Ovary (tissue), 9 donors: Measurements from ENCODE around the gene LDLRAD2. TPM values are rescaled to one million over a fixed set of nuclear protein-coding genes. Genes with fewer than 3 reads are reported as not detected.
"Not testable (repeated sequence)": the region's sequence is repeated elsewhere in the genome, so short reads cannot be mapped to it uniquely, and the experiment has no call there.

Source experiments
- DNase-seq, 5 donors: peaks; one replicate each; pipeline ENCODE4 v3.0.0-alpha.2; 2019 to 2020
- H3K27ac ChIP-seq, 2 donors: fragments of 200-600 bp; one replicate each; pipeline versions ENCODE4 v1.5.1 to v1.8.0; 2019 to 2022
- H3K27me3 ChIP-seq: fragments of 200-600 bp; one replicate; pipeline ENCODE4 v1.8.0; 2022
- H3K36me3 ChIP-seq: fragments of 200-600 bp; sonication (generic); one replicate; pipeline ENCODE4 v1.5.1; 2019
- H3K4me1 ChIP-seq: one replicate; pipeline ENCODE4 v1.8.1; 2013; ENCODE audit warnings: mild to moderate bottlenecking, moderate library complexity; ENCODE audit not compliant: insufficient read depth
- H3K4me3 ChIP-seq: fragments of 200-600 bp; sonication (generic); one replicate; pipeline ENCODE4 v1.5.1; 2017
- H3K9me3 ChIP-seq, 2 donors: fragments of 200-600 bp in 1 of 2; sonication (generic) in 1 of 2; one replicate each; pipeline versions ENCODE4 v1.5.1 to v1.8.1; 2013 to 2019; ENCODE audit warnings: mild to moderate bottlenecking in 1 of 2, moderate library complexity in 1 of 2
- EP300 ChIP-seq: sonication (generic); formaldehyde crosslinking; IDR thresholded peaks from one replicate; pipeline ENCODE4 v1.6.1; 2017; ENCODE audit warnings: antibody characterized with exemption
- POLR2A ChIP-seq: fragments of 450-650 bp; IDR thresholded peaks from one replicate; pipeline ENCODE4 v1.6.1; 2017; ENCODE audit warnings: antibody characterized with exemption, mild to moderate bottlenecking, moderate library complexity
- WGBS, 3 donors: extraction: QIAGEN DNeasy Blood & Tissue Kit in 1 of 3; methylation state at CpG; one replicate each; pipeline versions ENCODE4 v1.1.5 to v1.1.7; 2013 to 2017; 5-methylcytosine and 5-hydroxymethylcytosine counted together
- intact Hi-C, 4 donors: fragments of 100-400 bp; cut with DNase I; formaldehyde crosslinking; loops; one replicate each; pipeline versions ENCODE4 v1.11.0 to v1.15.1; 2022 to 2023
- polyA plus RNA-seq, 2 donors: library from polyadenylated mRNA; stranded (reverse); fragments of 200-250 nt in 1 of 2; fragments of 350-450 nt in 1 of 2; fragmentation: Illumina TruSeq in 1 of 2; extraction: RNeasy Lipid Tissue Mini Kit (QIAGEN cat#74804) in 1 of 2; gene quantifications; one replicate each; pipeline ENCODE4 v1.2.3, GENCODE V29; 2013 to 2014
- total RNA-seq, 7 donors: library from RNA; depleted of rRNA in 2 of 7; stranded (reverse); fragments of >200 nt in 2 of 7; fragmentation: NEBNext Ultra II Directional in 3 of 7; extraction: Animal tissue kit (Norgen Biotek cat#: 25700) in 3 of 7; gene quantifications; one replicate each; pipeline versions ENCODE4 v1.1.0 to v1.2.4, GENCODE V29; 2016 to 2023
- TF ChIP-seq, protein P1 (sequence below), 3 donors: fragments of 450-650 bp in 2 of 3; fragments of 200-600 bp in 1 of 3; IDR thresholded peaks; one replicate each; pipeline versions ENCODE4 v1.5.1 to v1.8.0; 2016 to 2022; ENCODE audit warnings: antibody characterized with exemption in 3 of 3, mild to moderate bottlenecking in 1 of 3
- donor health status: DM: no; HTN: no; CAD: no; lungs with moderate emphysema.
- donor health status: DM: no; HTN: no; CAD: no.
- donor health status: Bipolar disorder and iron deficiency.
- donor health status: DM: yes; HTN: yes; CAD: no.
- donor health status: DM: no; HTN: no; CAD: no.
- donor health status: DM: yes; HTN: yes; CAD: no.

Gene LDLRAD2
- total and polyA plus RNA-seq, 9 donors: 0.07 to 0.88 (median 0.23) TPM; not detected in 2

DNA sequence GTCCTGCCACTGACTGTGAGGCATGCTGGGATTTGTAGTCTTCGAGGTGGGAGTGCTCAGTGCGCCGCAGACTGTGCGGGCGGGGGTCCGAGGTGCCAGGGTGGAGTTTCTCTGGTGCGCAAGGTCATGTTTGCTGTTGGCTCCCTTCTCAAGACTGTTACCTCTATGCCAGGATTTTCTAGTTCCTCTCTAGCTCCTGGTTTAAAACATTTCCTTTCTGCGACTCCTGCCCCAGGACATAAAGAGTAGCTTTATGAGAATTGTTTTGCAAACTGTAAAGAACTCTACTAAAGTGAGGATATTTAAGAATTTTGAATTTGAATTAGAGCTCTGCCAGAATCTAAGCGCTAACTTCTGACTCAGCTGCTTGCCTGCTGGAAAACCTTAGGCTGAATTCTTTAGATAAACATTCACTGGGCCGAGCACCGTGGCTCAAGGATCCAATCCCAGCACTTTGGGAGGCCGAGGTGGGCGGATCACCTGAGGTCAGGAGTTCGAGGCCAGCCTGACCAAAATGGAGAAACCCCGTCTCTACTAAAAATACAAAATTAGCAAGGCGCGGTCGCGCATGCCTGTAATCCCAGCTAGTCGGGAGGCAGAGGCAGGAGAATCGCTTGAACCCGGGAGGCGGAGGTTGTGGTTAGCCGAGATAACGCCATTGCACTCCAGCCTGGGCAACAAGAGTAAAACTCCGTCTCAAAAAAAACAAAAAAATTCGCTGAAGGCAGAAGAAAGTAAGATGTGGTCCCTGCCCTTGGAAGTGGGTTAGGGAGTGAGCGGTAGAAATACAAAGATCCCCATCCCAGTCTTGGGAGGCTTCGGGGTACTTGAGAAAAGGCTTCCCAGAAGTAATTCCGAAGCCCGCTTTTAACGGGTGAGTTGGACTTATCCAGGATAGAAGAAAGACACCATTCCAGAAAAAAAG, 28.1 kb upstream of the LDLRAD2 start:
- Histone ChIP-seq H3K36me3 (no peaks in the 10 kb centered on the region), H3K27ac (peak overlapping the region; percentile 98 to 100), H3K4me1 (peaks cover 2% of the 10 kb centered on the region), H3K9me3 (no peaks in the 10 kb centered on the region), H3K27me3 (no peaks in the 10 kb centered on the region), H3K4me3 (peak overlapping the region; percentile 93)
- DNase-seq: peak; percentile 38 to 64 (median 51)
- no peak for TF ChIP-seq POLR2A
- no peak for TF ChIP-seq EP300
- TF ChIP-seq, protein P1, sequence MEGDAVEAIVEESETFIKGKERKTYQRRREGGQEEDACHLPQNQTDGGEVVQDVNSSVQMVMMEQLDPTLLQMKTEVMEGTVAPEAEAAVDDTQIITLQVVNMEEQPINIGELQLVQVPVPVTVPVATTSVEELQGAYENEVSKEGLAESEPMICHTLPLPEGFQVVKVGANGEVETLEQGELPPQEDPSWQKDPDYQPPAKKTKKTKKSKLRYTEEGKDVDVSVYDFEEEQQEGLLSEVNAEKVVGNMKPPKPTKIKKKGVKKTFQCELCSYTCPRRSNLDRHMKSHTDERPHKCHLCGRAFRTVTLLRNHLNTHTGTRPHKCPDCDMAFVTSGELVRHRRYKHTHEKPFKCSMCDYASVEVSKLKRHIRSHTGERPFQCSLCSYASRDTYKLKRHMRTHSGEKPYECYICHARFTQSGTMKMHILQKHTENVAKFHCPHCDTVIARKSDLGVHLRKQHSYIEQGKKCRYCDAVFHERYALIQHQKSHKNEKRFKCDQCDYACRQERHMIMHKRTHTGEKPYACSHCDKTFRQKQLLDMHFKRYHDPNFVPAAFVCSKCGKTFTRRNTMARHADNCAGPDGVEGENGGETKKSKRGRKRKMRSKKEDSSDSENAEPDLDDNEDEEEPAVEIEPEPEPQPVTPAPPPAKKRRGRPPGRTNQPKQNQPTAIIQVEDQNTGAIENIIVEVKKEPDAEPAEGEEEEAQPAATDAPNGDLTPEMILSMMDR (IDR thresholded peaks at IDR 0.05): no peak
- 25 to 33% (median 26%) methylated on average over 32 of the region's 32 CpGs for WGBS, 3 donors
- intact Hi-C loops: no loop called here

- DNase-seq, intact Hi-C loops, H3K4me3 ChIP-seq, H3K36me3 ChIP-seq, H3K9me3 ChIP-seq, H3K4me1 ChIP-seq, H3K27ac ChIP-seq, H3K27me3 ChIP-seq: not testable (repeated sequence)
- WGBS, 3 donors: 86 to 87% (median 86%) methylated on average over 9 of the region's 9 CpGs
Observed at GRCh38 chr1:21785764-21786163, 26.3 kb upstream of the LDLRAD2 start.

DNA sequence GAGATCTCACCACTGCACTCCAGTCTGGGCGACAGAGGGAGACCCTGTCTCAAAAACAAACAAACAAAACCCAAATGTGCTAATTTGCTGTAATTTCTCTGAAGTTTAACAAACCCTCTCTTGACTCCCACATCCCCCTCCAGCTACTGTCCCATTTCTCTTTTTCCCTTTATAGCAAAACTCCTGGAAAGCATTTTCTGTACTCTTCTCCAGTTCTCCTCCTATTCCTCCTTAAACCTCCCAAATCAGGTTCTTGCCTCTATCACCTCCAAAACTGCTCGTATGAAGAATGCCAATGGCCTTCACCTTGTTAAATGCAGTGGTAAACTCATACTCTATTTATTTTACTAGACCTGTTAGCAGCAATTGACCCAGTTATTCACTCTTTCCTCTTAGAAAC, 25.4 kb upstream of the LDLRAD2 start:
- WGBS, 3 donors: 57 to 69% (median 63%) methylated on average over 2 of the region's 2 CpGs
- TF ChIP-seq EP300: no peak
- H3K27me3 ChIP-seq: no peaks in the 10 kb centered on the region
- no peak overlapping the region for H3K4me3 ChIP-seq
- H3K36me3 ChIP-seq: no peaks in the 10 kb centered on the region
- no peaks in the 10 kb centered on the region for H3K4me1 ChIP-seq
- intact Hi-C loops: no loop called here
- H3K27ac ChIP-seq: no peak overlapping the region
- H3K9me3 ChIP-seq: no peaks in the 10 kb centered on the region
- no peak for DNase-seq

DNA sequence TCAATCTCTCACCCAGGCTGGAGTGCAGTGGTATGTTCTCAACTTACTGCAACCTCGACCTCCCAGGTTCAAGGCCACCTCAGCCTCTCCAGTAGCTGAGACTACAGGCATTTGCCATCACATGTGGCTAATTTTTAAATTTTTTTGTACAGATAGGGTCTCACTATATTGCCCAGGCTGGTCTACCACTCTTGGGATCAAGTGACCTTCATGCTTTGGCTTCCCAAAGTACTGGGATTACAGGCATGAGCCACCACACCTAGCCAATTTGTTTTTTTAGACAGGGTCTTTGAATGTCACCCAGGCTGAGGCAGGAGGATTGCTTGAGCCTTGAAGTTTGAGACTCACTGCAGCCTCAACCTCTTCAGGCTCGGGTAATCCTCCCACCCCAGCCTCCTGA, 19.0 kb upstream of the LDLRAD2 start:
- intact Hi-C loops: no loop called here
- no peak overlapping the region for H3K27ac ChIP-seq
- H3K27me3 ChIP-seq: no peaks in the 10 kb centered on the region
- no peaks in the 10 kb centered on the region for H3K36me3 ChIP-seq
- H3K4me3 ChIP-seq: no peak overlapping the region
- TF ChIP-seq, protein P1 (IDR thresholded peaks at IDR 0.05): no peak
- TF ChIP-seq POLR2A (no peak), EP300 (no peak)
- no peaks in the 10 kb centered on the region for H3K4me1 ChIP-seq
- DNase-seq: no peak
- H3K9me3 ChIP-seq: peaks cover 0 to 3% of the 10 kb centered on the region in 2 donors
- 80 to 91% (median 82%) methylated on average over 2 of the region's 2 CpGs for WGBS, 3 donors

DNA sequence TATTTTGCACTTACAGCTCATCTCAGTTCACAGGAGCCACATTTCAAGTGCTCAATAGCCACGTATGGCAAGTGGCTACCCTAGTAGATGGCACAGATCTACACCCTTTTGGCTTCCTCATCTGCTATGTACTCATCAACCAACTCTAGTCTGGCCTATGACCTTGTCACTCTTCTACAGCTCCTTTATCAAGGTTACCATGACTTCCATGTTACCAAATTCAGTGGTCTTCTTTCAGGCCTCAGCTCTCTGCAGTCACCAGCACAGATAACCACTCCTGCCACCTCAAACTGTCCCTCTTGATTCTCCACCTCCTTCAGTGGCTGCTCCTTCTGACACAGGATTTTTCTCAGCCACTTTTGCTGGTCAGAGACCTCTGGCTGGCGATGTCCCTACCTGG, 17.4 kb upstream of the LDLRAD2 start:
- Histone ChIP-seq H3K4me1 (no peaks in the 10 kb centered on the region), H3K27ac (no peak overlapping the region), H3K4me3 (no peak overlapping the region), H3K9me3 (peaks cover 0 to 3% of the 10 kb centered on the region in 2 donors), H3K36me3 (no peaks in the 10 kb centered on the region), H3K27me3 (no peaks in the 10 kb centered on the region)
- intact Hi-C loops: no loop called here
- WGBS, 3 donors: 84 to 93% (median 91%) methylated on average over 2 of the region's 2 CpGs
- TF ChIP-seq POLR2A (no peak), EP300 (no peak)
- TF ChIP-seq, protein P1 (IDR thresholded peaks at IDR 0.05): no peak
- DNase-seq: no peak
